ENCODE results near the gene CWH43.
"Not testable (repeated sequence)": the region's sequence is repeated elsewhere in the genome, so short reads cannot be mapped to it uniquely, and the experiment has no call there.

The CWH43 gene

GRCh38 chr4:49091883-49092282 lies 105.8 kb downstream of the CWH43 start:
- H2BK15ac ChIP-seq (ENCODE audit: low read length); H3K4ac ChIP-seq (ENCODE audit: low read length); H2AFZ ChIP-seq (ENCODE audit: low read length); H2BK5ac ChIP-seq (ENCODE audit: low read length); H2BK120ac ChIP-seq (ENCODE audit: low read depth, low read length); H3K4me2 ChIP-seq (ENCODE audit: insufficient read depth, low read length, poor library complexity, severe bottlenecking); H2AK5ac ChIP-seq (ENCODE audit: low read depth, low read length); H3K4me1 ChIP-seq (ENCODE audit: control insufficient read depth in 2 of 2, insufficient read depth in 1 of 2, low read depth in 1 of 2, low read length in 2 of 2); H3K14ac ChIP-seq (ENCODE audit: low read length); H3K23ac ChIP-seq (ENCODE audit: low read depth, low read length, poor library complexity); H2BK12ac ChIP-seq (ENCODE audit: low read length); H3K27ac ChIP-seq (replicated peaks; ENCODE audit: low read length); H3K36me3 ChIP-seq (replicated peaks in 1 of 2; ENCODE audit: control insufficient read depth in 2 of 2, insufficient read depth in 2 of 2, low read length in 2 of 2); H4K8ac ChIP-seq (ENCODE audit: low read depth, low read length); H3K9ac ChIP-seq (ENCODE audit: low read depth, low read length, poor library complexity); H3K18ac ChIP-seq (ENCODE audit: low read length); H3K27me3 ChIP-seq (ENCODE audit: control insufficient read depth in 3 of 3, insufficient read depth in 3 of 3, low read depth in 1 of 3, low read length in 3 of 3); DNase-seq (ENCODE audit: low spot score); H3K4me3 ChIP-seq (ENCODE audit: low read length in 2 of 2); H4K91ac ChIP-seq (ENCODE audit: low read depth, low read length, poor library complexity); H3K79me1 ChIP-seq (ENCODE audit: low read depth, low read length): not testable (repeated sequence)
- WGBS, 2 donors (ENCODE audit: extremely low coverage in 2 of 2, insufficient read length in 2 of 2, insufficient replicate concordance in 1 of 2), result no CpG with 5 or more reads among the region's 7 CpGs
- H3K9me3 ChIP-seq (replicated peaks in 1 of 2; ENCODE audit: control insufficient read depth in 2 of 2, insufficient read depth in 1 of 2, low read depth in 1 of 2, low read length in 2 of 2), result peaks cover 10 to 20% of the 10 kb centered on the region in 2 donors

GRCh38 chr4:49092608-49093135 lies 106.6 kb downstream of the CWH43 start:
- peaks cover 10 to 23% of the 10 kb centered on the region in 2 donors for H3K9me3 ChIP-seq (replicated peaks in 1 of 2; ENCODE audit: control insufficient read depth in 2 of 2, insufficient read depth in 1 of 2, low read depth in 1 of 2, low read length in 2 of 2)
- H2AFZ ChIP-seq (ENCODE audit: low read length); H3K18ac ChIP-seq (ENCODE audit: low read length); H2AK5ac ChIP-seq (ENCODE audit: low read depth, low read length); H3K4ac ChIP-seq (ENCODE audit: low read length); H2BK15ac ChIP-seq (ENCODE audit: low read length); H3K9ac ChIP-seq (ENCODE audit: low read depth, low read length, poor library complexity); H3K27ac ChIP-seq (replicated peaks; ENCODE audit: low read length); H4K8ac ChIP-seq (ENCODE audit: low read depth, low read length); H3K4me3 ChIP-seq (ENCODE audit: low read length in 2 of 2); H3K4me1 ChIP-seq (ENCODE audit: control insufficient read depth in 2 of 2, insufficient read depth in 1 of 2, low read depth in 1 of 2, low read length in 2 of 2); H3K4me2 ChIP-seq (ENCODE audit: insufficient read depth, low read length, poor library complexity, severe bottlenecking); DNase-seq (ENCODE audit: low spot score); H3K36me3 ChIP-seq (replicated peaks in 1 of 2; ENCODE audit: control insufficient read depth in 2 of 2, insufficient read depth in 2 of 2, low read length in 2 of 2); H3K14ac ChIP-seq (ENCODE audit: low read length); H3K23ac ChIP-seq (ENCODE audit: low read depth, low read length, poor library complexity); H3K27me3 ChIP-seq (ENCODE audit: control insufficient read depth in 3 of 3, insufficient read depth in 3 of 3, low read depth in 1 of 3, low read length in 3 of 3); H2BK12ac ChIP-seq (ENCODE audit: low read length); H4K91ac ChIP-seq (ENCODE audit: low read depth, low read length, poor library complexity); H2BK5ac ChIP-seq (ENCODE audit: low read length); H2BK120ac ChIP-seq (ENCODE audit: low read depth, low read length); H3K79me1 ChIP-seq (ENCODE audit: low read depth, low read length): not testable (repeated sequence)
- WGBS, 2 donors (ENCODE audit: extremely low coverage in 2 of 2, insufficient read length in 2 of 2, insufficient replicate concordance in 1 of 2), result 99 to 100% methylated on average over 3 to 8 of the region's 11 CpGs

DNA sequence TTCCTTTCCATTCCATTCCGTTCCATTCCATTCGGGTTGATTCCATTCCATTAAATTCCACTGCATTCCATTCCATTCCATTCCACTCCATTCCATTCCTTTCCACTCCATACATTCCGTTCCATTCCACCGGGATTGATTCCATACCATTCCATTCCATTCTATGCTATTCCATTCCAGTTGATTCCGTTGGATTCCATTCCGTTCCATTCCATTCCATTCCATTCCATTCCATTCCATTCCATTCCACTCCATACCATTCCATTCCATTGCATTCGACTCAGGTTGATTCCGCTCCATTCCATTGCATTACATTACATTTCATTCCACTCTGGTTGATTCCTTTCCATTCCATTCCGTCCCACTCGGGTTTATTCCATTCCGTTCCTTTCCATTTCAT lies 110.1 kb downstream of the CWH43 start:
- H4K91ac ChIP-seq (ENCODE audit: low read depth, low read length, poor library complexity); H3K4me3 ChIP-seq (ENCODE audit: low read length in 2 of 2); H3K4me2 ChIP-seq (ENCODE audit: insufficient read depth, low read length, poor library complexity, severe bottlenecking); H2BK120ac ChIP-seq (ENCODE audit: low read depth, low read length); H3K18ac ChIP-seq (ENCODE audit: low read length); H3K23ac ChIP-seq (ENCODE audit: low read depth, low read length, poor library complexity); H3K4me1 ChIP-seq (ENCODE audit: control insufficient read depth in 2 of 2, insufficient read depth in 1 of 2, low read depth in 1 of 2, low read length in 2 of 2); H2BK15ac ChIP-seq (ENCODE audit: low read length); H3K36me3 ChIP-seq (replicated peaks in 1 of 2; ENCODE audit: control insufficient read depth in 2 of 2, insufficient read depth in 2 of 2, low read length in 2 of 2); H3K79me1 ChIP-seq (ENCODE audit: low read depth, low read length); H2BK5ac ChIP-seq (ENCODE audit: low read length); DNase-seq (ENCODE audit: low spot score); H2BK12ac ChIP-seq (ENCODE audit: low read length); H3K9ac ChIP-seq (ENCODE audit: low read depth, low read length, poor library complexity); H3K27me3 ChIP-seq (ENCODE audit: control insufficient read depth in 3 of 3, insufficient read depth in 3 of 3, low read depth in 1 of 3, low read length in 3 of 3); H3K27ac ChIP-seq (replicated peaks; ENCODE audit: low read length); H4K8ac ChIP-seq (ENCODE audit: low read depth, low read length); H3K4ac ChIP-seq (ENCODE audit: low read length); H3K14ac ChIP-seq (ENCODE audit: low read length); H2AFZ ChIP-seq (ENCODE audit: low read length); H2AK5ac ChIP-seq (ENCODE audit: low read depth, low read length): not testable (repeated sequence)
- H3K9me3 ChIP-seq (replicated peaks in 1 of 2; ENCODE audit: control insufficient read depth in 2 of 2, insufficient read depth in 1 of 2, low read depth in 1 of 2, low read length in 2 of 2), result peaks cover 12 to 28% of the 10 kb centered on the region in 2 donors
- WGBS, 2 donors (ENCODE audit: extremely low coverage in 2 of 2, insufficient read length in 2 of 2, insufficient replicate concordance in 1 of 2), result 97% methylated on average over 5 of the region's 11 CpGs; no CpG with 5 or more reads in 1 of the 2 donors

DNA sequence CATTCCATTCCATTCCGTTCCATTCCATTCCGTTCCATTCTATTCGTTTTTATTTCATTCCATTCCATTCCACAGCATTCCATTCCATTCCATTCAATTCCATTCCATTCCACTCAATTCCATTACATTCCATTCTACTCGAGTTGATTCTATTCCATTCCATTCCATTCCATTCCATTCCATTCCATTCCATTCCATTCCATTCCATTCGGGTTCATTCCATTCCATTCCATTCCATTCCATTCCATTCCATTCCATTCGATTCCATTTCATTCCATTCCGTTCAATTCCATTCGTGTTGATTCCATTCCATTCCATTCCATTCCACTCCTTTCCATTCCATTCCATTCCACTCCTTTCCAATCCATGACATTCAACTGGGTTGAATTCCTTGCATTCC lies 110.6 kb downstream of the CWH43 start:
- DNase-seq (ENCODE audit: low spot score); H2BK12ac ChIP-seq (ENCODE audit: low read length); H4K8ac ChIP-seq (ENCODE audit: low read depth, low read length); H3K27ac ChIP-seq (replicated peaks; ENCODE audit: low read length); H2BK5ac ChIP-seq (ENCODE audit: low read length); H3K14ac ChIP-seq (ENCODE audit: low read length); H3K18ac ChIP-seq (ENCODE audit: low read length); H3K79me1 ChIP-seq (ENCODE audit: low read depth, low read length); H3K27me3 ChIP-seq (ENCODE audit: control insufficient read depth in 3 of 3, insufficient read depth in 3 of 3, low read depth in 1 of 3, low read length in 3 of 3); H2AFZ ChIP-seq (ENCODE audit: low read length); H4K91ac ChIP-seq (ENCODE audit: low read depth, low read length, poor library complexity); H3K9ac ChIP-seq (ENCODE audit: low read depth, low read length, poor library complexity); H3K4me3 ChIP-seq (ENCODE audit: low read length in 2 of 2); H3K4me1 ChIP-seq (ENCODE audit: control insufficient read depth in 2 of 2, insufficient read depth in 1 of 2, low read depth in 1 of 2, low read length in 2 of 2); H3K36me3 ChIP-seq (replicated peaks in 1 of 2; ENCODE audit: control insufficient read depth in 2 of 2, insufficient read depth in 2 of 2, low read length in 2 of 2); H3K4me2 ChIP-seq (ENCODE audit: insufficient read depth, low read length, poor library complexity, severe bottlenecking); H2BK120ac ChIP-seq (ENCODE audit: low read depth, low read length); H3K4ac ChIP-seq (ENCODE audit: low read length); H3K23ac ChIP-seq (ENCODE audit: low read depth, low read length, poor library complexity); H2BK15ac ChIP-seq (ENCODE audit: low read length); H2AK5ac ChIP-seq (ENCODE audit: low read depth, low read length): not testable (repeated sequence)
- 100% methylated on average over 4 of the region's 8 CpGs; no CpG with 5 or more reads in 1 of the 2 donors for WGBS, 2 donors (ENCODE audit: extremely low coverage in 2 of 2, insufficient read length in 2 of 2, insufficient replicate concordance in 1 of 2)
- peaks cover 10 to 24% of the 10 kb centered on the region in 2 donors for H3K9me3 ChIP-seq (replicated peaks in 1 of 2; ENCODE audit: control insufficient read depth in 2 of 2, insufficient read depth in 1 of 2, low read depth in 1 of 2, low read length in 2 of 2)
